MM.1S (cell line): Measurements from ENCODE around the gene CDK6.
A peak's percentile ranks its signal among the peaks of the same experiment; 100 is the strongest.

Experiments used
- DNase-seq: peaks from one replicate; pipeline ENCODE4 v3.0.0-alpha.2; 2015
- H2AFZ ChIP-seq: fragments of 300-600 bp; sonication (generic); 2 replicates; pipeline ENCODE4 v1.6.0; 2016; ENCODE audit warnings: antibody characterized with exemption, low read length
- H3F3A ChIP-seq: fragments of 300-600 bp; sonication (generic); 2 replicates; pipeline ENCODE4 v1.6.1; 2016; ENCODE audit warnings: mild to moderate bottlenecking, antibody characterized with exemption, low read length, moderate library complexity, mixed read lengths; ENCODE audit not compliant: insufficient read depth
- H3K27ac ChIP-seq: fragments of 300-600 bp; sonication (generic); 2 replicates; pipeline ENCODE4 v1.5.1; 2016; ENCODE audit warnings: mild to moderate bottlenecking, low read length
- H3K27me3 ChIP-seq: fragments of 300-600 bp; sonication (generic); replicated peaks from 2 replicates; pipeline ENCODE4 v1.6.0; 2016; ENCODE audit warnings: low read length; ENCODE audit not compliant: insufficient read depth
- H3K36me3 ChIP-seq: fragments of 300-600 bp; sonication (generic); replicated peaks from 2 replicates; pipeline ENCODE4 v1.6.1; 2016; ENCODE audit warnings: mild to moderate bottlenecking, low read length, mixed read lengths; ENCODE audit not compliant: insufficient read depth
- H3K4me1 ChIP-seq: fragments of 300-600 bp; sonication (generic); 2 replicates; pipeline ENCODE4 v1.6.1; 2016; ENCODE audit warnings: low read length, mixed read lengths
- H3K4me2 ChIP-seq: fragments of 300-600 bp; sonication (generic); 2 replicates; pipeline ENCODE4 v1.6.0; 2016; ENCODE audit warnings: low read depth, low read length
- H3K4me3 ChIP-seq: fragments of 300-600 bp; sonication (generic); 2 replicates; pipeline ENCODE4 v1.5.1; 2016; ENCODE audit warnings: low read length, mixed read lengths
- H3K79me2 ChIP-seq: fragments of 300-600 bp; sonication (generic); 2 replicates; pipeline ENCODE4 v1.6.1; 2016; ENCODE audit warnings: mixed run types, low read length, mixed read lengths
- H3K9ac ChIP-seq: fragments of 300-600 bp; sonication (generic); 2 replicates; pipeline ENCODE4 v1.6.1; 2016; ENCODE audit warnings: low read length, mixed read lengths
- H3K9me2 ChIP-seq: fragments of 300-600 bp; sonication (generic); replicated peaks from 2 replicates; pipeline ENCODE4 v1.6.1; 2016; ENCODE audit warnings: mild to moderate bottlenecking, low read length, mixed read lengths; ENCODE audit not compliant: insufficient read depth
- H3K9me3 ChIP-seq: fragments of 300-600 bp; sonication (generic); replicated peaks from 2 replicates; pipeline ENCODE4 v1.6.1; 2016; ENCODE audit warnings: mild to moderate bottlenecking, low read length, mixed read lengths; ENCODE audit not compliant: insufficient read depth
- H4K20me1 ChIP-seq: fragments of 300-600 bp; sonication (generic); 2 replicates; pipeline ENCODE4 v1.6.1; 2016; ENCODE audit warnings: mild to moderate bottlenecking, low read length, moderate library complexity, mixed read lengths; ENCODE audit not compliant: insufficient read depth
- CTCF ChIP-seq: fragments of 300-600 bp; sonication (generic); IDR thresholded peaks from 2 replicates; pipeline ENCODE4 v1.5.1; 2016; ENCODE audit warnings: antibody characterized with exemption, low read length, mixed read lengths
- EZH2 ChIP-seq: fragments of 300-600 bp; sonication (generic); optimal IDR thresholded peaks from 2 replicates; pipeline ENCODE3; 2017; ENCODE audit warnings: low read depth, mild to moderate bottlenecking, antibody characterized with exemption, low read length, mixed read lengths
- EZH2phosphoT487 ChIP-seq: fragments of 300-600 bp; sonication (generic); IDR thresholded peaks from 2 replicates; pipeline ENCODE4 v1.6.1; 2018; ENCODE audit warnings: antibody characterized with exemption, low read length

The CDK6 gene

GRCh38 chr7:92693519-92693918 is 142.9 kb downstream of the CDK6 start:
- Histone ChIP-seq H3K27ac (no peak overlapping the region), H3F3A (no peaks in the 10 kb centered on the region), H2AFZ (no peak overlapping the region), H3K79me2 (peaks cover 70% of the 10 kb centered on the region), H4K20me1 (no peaks in the 10 kb centered on the region), H3K9me2 (no peaks in the 10 kb centered on the region), H3K36me3 (no peaks in the 10 kb centered on the region), H3K4me2 (no peak overlapping the region), H3K4me3 (no peak overlapping the region), H3K9me3 (no peaks in the 10 kb centered on the region), H3K9ac (no peak overlapping the region), H3K27me3 (no peaks in the 10 kb centered on the region), H3K4me1 (peaks cover 11% of the 10 kb centered on the region; the same call in 1 of the 2 replicates)
- TF ChIP-seq EZH2phosphoT487, result no peak
- TF ChIP-seq CTCF, result no peak
- no peak for TF ChIP-seq EZH2
- DNase-seq, result no peak

- Histone ChIP-seq H3K9me3 (no peaks in the 10 kb centered on the region), H3K9ac (no peak overlapping the region), H3F3A (no peaks in the 10 kb centered on the region), H3K27ac (no peak overlapping the region), H4K20me1 (no peaks in the 10 kb centered on the region; the same call in 1 of the 2 replicates), H3K9me2 (no peaks in the 10 kb centered on the region), H3K27me3 (no peaks in the 10 kb centered on the region), H3K4me3 (no peak overlapping the region), H3K4me2 (no peak overlapping the region), H2AFZ (no peak overlapping the region), H3K79me2 (peaks cover 57% of the 10 kb centered on the region), H3K36me3 (no peaks in the 10 kb centered on the region), H3K4me1 (peaks cover 11% of the 10 kb centered on the region; the same call in 1 of the 2 replicates)
- peak; percentile 63 for TF ChIP-seq CTCF
- no peak for TF ChIP-seq EZH2phosphoT487
- peak; percentile 76 for DNase-seq
Measured at GRCh38 chr7:92691578-92691977, 144.8 kb downstream of the CDK6 start.

- H3K4me1 ChIP-seq, result 0 out of 2 replicates have a peak, but pooled peaks cover under 1% of the 10 kb centered on the region
- peaks cover 35% of the 10 kb centered on the region for H3K79me2 ChIP-seq
- no peaks in the 10 kb centered on the region for H3F3A ChIP-seq
- no peak for DNase-seq
- no peak overlapping the region for H3K4me3 ChIP-seq
- no peak overlapping the region for H3K9ac ChIP-seq
- H3K9me2 ChIP-seq, result no peaks in the 10 kb centered on the region
- H2AFZ ChIP-seq, result no peak overlapping the region
- no peak overlapping the region for H3K4me2 ChIP-seq
- no peak for TF ChIP-seq CTCF
- TF ChIP-seq EZH2phosphoT487, result no peak
- no peak for TF ChIP-seq EZH2
- no peak overlapping the region for H3K27ac ChIP-seq
- H3K36me3 ChIP-seq, result no peaks in the 10 kb centered on the region
- H3K27me3 ChIP-seq, result no peaks in the 10 kb centered on the region
- H4K20me1 ChIP-seq, result no peaks in the 10 kb centered on the region; the same call in 1 of the 2 replicates
- H3K9me3 ChIP-seq, result no peaks in the 10 kb centered on the region
Measured at GRCh38 chr7:92685136-92686042, 151.0 kb downstream of the CDK6 start.
